ENCODE results near the gene STX8.

STX8 gene

DNA sequence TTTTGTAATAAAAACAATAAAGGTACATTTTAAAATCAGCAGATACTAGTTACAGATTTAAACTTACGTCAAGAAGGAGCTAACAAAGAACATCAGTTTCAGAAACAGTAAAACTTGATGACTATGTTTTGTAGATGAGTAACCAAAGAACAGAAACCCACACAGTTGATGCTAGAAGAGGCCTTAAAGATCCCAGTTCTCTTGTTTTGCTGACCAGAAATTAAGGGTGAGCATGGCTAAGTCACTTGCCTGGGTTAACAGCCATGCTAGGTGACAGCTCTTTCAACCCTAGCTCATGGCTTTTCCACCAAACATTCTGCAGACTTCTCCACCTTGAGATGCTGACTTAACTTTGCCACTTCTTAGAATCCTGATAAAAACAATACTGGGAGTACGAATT is 26.4 kb downstream of the STX8 start:
- Mint-ChIP-seq H3K4me3 (no peak overlapping the region), H3K27me3 (ENCODE audit: low read depth, poor library complexity) (peaks cover 2% of the 10 kb centered on the region), H3K9me3 (no peaks in the 10 kb centered on the region), H3K4me1 (peaks cover 4% of the 10 kb centered on the region), H3K36me3 (ENCODE audit: low read depth) (peaks cover 18% of the 10 kb centered on the region), H3K27ac (no peak overlapping the region)
- TF ChIP-seq CTCF (IDR thresholded peaks at IDR 0.05) = no peak
- no peak for DNase-seq

GRCh38 chr17:9544221-9544620 is 31.4 kb downstream of the STX8 start:
- no peak overlapping the region for H3K27ac Mint-ChIP-seq
- H3K4me3 Mint-ChIP-seq = no peak overlapping the region
- peak; percentile 9 for DNase-seq
- H3K27me3 Mint-ChIP-seq (ENCODE audit: low read depth, poor library complexity) = peaks cover 2% of the 10 kb centered on the region
- no peaks in the 10 kb centered on the region for H3K9me3 Mint-ChIP-seq
- peaks cover 10% of the 10 kb centered on the region for H3K4me1 Mint-ChIP-seq
- peaks cover 44% of the 10 kb centered on the region for H3K36me3 Mint-ChIP-seq (ENCODE audit: low read depth)
- no peak for TF ChIP-seq CTCF (IDR thresholded peaks at IDR 0.05)

DNA sequence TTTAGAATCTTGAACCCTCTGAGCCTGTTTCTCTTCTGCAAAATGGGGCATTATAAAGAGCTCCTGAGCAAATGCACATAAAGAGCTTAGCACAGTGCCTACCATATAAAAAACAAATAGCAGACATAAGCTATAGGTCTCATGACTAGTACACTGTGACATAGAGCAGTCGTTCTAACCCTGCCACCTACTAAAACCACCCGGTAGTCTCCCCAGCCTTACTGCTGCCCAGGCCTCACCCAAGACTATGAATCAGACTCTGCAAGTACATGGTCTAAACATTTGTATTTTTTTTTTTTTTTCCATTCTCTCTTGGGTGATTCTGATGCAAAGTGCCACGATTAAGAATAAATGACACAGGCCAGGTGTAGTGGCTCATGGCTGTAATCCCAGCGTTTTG is 33.9 kb downstream of the STX8 start:
- Mint-ChIP-seq H3K36me3 (ENCODE audit: low read depth) (peaks cover 48% of the 10 kb centered on the region), H3K9me3 (no peaks in the 10 kb centered on the region), H3K4me1 (peaks cover 23% of the 10 kb centered on the region), H3K4me3 (no peak overlapping the region), H3K27me3 (ENCODE audit: low read depth, poor library complexity) (peaks cover 2% of the 10 kb centered on the region), H3K27ac (no peak overlapping the region)
- no peak for DNase-seq
- no peak for TF ChIP-seq CTCF (IDR thresholded peaks at IDR 0.05)

- Mint-ChIP-seq H3K27ac (no peak overlapping the region), H3K4me3 (no peak overlapping the region), H3K4me1 (peaks cover 13% of the 10 kb centered on the region), H3K9me3 (no peaks in the 10 kb centered on the region), H3K27me3 (ENCODE audit: low read depth, poor library complexity) (no peaks in the 10 kb centered on the region), H3K36me3 (ENCODE audit: low read depth) (peaks cover 50% of the 10 kb centered on the region)
- TF ChIP-seq CTCF (IDR thresholded peaks at IDR 0.05) = no peak
- no peak for DNase-seq
Measured at GRCh38 chr17:9538626-9539025, 37.0 kb downstream of the STX8 start.

DNA sequence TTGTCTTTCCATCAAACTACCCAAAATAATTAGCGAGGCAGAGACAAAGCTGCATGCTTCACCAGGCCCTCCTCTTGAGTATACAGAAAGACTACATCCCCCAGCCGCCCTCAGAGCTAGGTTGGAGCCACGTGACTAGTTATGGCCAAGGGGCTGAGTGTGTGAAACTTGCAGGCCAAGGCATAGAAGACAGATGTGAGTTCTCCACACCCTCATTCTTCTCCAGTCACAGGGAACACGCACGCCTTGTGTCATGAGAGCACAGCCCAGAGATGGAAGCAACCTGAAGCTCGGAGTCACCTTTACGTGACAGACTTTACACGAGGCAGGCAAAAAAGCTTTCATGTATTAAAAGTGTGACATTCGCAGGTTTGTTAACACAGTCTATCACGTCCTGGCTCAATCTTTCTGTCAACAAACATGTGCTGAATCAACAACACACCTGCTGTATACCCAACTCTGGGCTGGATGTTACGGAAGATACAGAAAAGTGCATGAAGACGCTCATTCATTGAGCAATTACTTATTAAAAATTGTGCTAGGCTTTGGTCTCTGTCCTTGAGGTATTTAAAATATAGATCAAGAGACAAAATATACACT is 38.3 kb downstream of the STX8 start:
- H3K27ac Mint-ChIP-seq = no peak overlapping the region
- no peak overlapping the region for H3K4me3 Mint-ChIP-seq
- no peak for DNase-seq
- peaks cover 13% of the 10 kb centered on the region for H3K4me1 Mint-ChIP-seq
- no peaks in the 10 kb centered on the region for H3K9me3 Mint-ChIP-seq
- no peaks in the 10 kb centered on the region for H3K27me3 Mint-ChIP-seq (ENCODE audit: low read depth, poor library complexity)
- H3K36me3 Mint-ChIP-seq (ENCODE audit: low read depth) = peaks cover 42% of the 10 kb centered on the region
- no peak for TF ChIP-seq CTCF (IDR thresholded peaks at IDR 0.05)

GRCh38 chr17:9536061-9536460 is 39.6 kb downstream of the STX8 start:
- Mint-ChIP-seq H3K27me3 (ENCODE audit: low read depth, poor library complexity) (no peaks in the 10 kb centered on the region), H3K9me3 (no peaks in the 10 kb centered on the region), H3K4me3 (no peak overlapping the region), H3K36me3 (ENCODE audit: low read depth) (peaks cover 33% of the 10 kb centered on the region), H3K27ac (no peak overlapping the region), H3K4me1 (peaks cover 21% of the 10 kb centered on the region)
- no peak for DNase-seq
- no peak for TF ChIP-seq CTCF (IDR thresholded peaks at IDR 0.05)

Measured in nephron progenitor cell (in vitro differentiated cells).